Stimulated activated CD8-positive, alpha-beta memory T cell treated with anti-CD3 and anti-CD28 coated beads, Interleukin-7, amount 100 ng/mL, for 1 hour (primary cell): ENCODE measurements around the gene JAK1.
"Not testable (repeated sequence)": the region's sequence is repeated elsewhere in the genome, so short reads cannot be mapped to it uniquely, and the experiment has no call there.

Source experiments
- DNase-seq, 2 donors: peaks; one replicate each; pipeline ENCODE4 v3.0.0-alpha.2; 2020; ENCODE audit warnings: low read depth in 2 of 2

The JAK1 gene

DNA sequence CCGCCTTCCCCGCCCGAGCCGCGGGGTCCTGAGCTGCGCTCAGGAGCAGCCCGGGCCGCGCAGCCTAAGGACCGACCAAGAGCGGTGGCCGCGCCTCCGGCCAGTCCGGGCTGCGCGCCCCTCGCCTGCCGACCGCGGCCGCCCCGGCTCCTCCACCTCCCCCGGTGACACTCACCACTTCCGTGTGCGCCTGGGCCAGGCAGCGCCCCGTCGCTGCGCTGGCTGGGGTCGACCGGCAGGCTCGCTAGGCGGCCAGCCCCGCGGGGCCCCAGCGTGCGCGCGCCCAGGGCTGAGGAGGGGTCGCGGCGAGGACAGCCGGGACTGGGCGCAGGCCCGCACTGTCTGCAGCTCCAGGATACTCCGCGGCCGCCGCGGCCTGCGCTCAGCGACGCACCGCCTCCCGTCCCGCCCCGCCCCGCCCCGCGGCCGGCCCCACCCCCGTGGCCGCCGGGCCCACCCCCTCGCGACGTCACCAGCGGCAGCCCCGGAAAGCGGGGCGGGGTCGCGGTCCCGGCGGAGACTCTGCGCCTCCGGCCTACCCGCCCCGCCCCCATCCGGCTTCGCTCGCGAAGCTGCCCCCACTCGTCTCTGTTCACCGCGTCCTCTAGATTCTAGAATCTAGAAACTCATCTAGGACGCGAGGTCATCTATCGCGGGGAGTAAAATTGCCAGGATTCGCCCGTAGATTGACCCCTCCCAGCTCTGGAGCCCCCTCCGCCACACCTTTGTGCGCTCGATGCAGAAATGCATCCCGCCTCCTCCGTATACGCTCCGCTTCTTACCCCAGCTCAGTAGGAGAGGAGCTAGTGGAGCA, at the start of gene JAK1:
TSS of gene JAK1 (minus strand) at position 392 of the 814 bp plus-strand sequence. CDS start 80,285 bp downstream, outside the sequence.
- DNase-seq = peak; percentile 79 to 82

DNA sequence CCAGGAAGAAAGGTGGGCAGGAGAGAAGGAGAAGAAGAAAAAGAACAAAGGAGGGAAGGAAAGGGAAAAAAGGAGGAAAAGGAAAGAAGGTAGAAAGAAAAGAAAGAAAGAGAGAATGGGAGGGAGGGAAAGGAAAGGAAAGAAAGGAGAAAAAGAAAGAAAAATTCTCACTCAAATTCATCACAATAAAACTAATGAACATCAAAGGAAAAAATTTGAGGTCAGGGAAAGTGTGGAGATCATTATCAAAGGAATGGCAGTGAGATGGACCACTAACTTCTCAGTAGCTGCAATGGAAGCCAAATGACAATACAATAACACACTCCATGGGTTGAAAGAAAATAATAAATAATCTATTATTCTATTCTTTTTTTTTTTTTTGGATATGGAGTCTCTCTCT, 48.0 kb upstream of the JAK1 start:
- no peak for DNase-seq

DNA sequence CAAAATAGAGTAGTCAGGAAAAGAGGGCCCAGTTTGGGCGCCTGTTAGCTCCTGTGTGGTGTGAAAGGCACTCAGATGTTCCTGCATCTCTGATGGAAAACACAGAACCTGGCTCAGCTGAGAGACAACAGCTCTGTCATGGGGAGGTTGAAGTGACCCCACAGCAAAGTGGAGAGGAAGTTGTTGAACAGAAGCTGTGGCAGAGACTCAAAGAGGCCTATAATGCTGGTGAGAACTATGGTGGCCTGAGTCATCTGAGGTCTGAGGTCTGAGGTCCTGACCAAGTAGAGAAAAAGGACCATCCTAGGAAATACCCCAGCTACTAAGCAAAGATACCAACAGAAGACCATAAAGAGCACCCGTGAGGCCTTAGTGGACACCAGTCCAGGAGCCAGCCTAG, 45.6 kb upstream of the JAK1 start:
- DNase-seq = no peak

DNA sequence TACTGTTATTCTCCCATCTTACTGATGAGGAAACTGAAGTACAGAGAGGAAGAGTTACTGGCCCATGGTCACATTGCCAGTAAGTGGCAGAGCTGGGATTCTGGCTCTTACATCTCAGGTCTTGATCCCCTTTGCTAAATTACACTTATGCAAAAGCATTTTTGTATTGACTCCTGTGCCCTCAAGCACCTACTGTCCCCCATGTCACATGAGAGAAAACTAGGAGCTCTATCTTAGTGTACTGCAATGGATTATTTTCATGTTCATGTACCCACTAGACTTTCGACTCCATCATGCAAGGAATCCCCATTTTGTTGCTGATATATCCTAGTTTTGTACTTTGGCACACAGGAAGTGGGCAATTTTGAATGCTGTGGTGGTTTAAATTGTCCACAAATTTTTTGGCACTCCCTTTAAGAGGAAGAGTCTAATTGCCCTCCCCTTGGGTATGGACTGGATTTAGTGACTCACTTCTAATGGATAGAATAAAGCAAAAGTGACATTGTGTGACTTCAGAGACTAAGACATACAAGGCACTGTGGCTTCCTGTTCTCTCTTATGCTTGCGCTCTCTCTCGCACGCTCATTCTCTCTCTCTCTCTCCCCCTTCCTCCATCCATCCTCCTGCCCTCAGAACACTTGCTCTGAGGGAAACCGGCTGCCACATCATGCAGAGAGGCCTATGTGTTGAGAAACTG, 43.5 kb upstream of the JAK1 start:
- DNase-seq = no peak

DNA sequence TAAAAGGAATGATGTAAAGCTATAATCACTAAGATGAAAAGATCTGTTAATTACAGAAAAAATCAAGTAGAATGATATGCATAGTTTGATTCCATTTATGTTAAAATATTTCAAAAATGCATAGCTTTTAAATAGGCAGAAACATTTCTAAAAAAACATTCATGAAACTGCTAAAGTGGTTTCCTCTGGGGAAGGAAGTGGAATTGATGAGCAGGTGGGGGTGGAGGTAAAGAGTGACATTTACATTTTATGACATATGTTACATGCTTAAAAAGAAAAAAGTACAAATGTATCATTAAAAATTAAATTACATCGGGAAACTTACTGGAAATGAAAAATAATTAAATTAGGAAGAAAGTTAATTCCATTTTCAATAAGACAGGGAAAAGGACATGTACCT, 42.8 kb upstream of the JAK1 start:
- DNase-seq = no peak

GRCh38 chr1:65006806-65007205, 40.5 kb upstream of the JAK1 start:
- no peak for DNase-seq

- no peak for DNase-seq
Measured at GRCh38 chr1:65003316-65003664, 36.9 kb upstream of the JAK1 start.

GRCh38 chr1:65002508-65003315, 36.4 kb upstream of the JAK1 start:
- peak; percentile 48 to 57 for DNase-seq

DNA sequence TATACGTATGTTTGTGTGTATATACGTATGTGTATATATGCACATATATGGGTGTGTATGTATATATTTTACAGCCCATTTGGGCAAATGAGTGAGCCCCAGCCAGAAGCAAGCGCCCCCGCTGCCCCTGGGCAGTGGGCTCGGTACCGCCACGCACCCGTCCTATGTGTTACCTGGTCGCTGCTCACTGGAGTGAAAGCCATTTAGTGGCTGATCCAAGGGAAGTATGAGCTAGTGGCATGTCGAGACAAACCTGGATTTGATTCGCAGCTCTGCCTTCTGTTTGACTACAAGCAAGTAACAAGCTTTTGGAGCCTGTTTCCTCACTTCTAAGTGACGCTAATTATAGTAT, 35.8 kb upstream of the JAK1 start:
- DNase-seq = no peak

- DNase-seq = peak; percentile 45 to 50
Measured at GRCh38 chr1:65001231-65001792, 35.0 kb upstream of the JAK1 start.

DNA sequence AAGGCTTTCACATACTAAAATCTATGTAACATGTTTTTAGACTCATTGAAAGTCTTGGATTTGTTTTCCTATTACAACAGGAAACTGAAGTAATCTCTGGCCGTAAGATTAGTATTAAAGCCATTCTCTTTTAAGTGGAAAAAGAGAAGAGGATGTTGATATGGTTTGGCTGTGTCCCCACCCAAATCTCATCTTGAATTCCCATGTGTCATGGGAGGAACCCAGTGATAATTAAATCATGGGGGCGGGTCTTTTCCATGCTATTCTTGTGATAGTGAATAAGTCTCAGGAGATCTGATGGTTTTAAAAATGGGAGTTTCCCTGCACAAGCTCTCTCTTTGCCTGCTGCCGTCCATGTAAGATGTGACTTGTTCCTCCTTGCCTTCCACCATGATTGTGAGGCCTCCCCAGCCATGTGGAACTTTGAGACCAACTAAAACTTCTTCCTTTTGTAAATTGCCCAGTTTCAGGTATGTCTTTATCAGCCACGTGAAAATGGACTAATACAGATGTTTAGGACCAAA, 32.1 kb upstream of the JAK1 start:
- DNase-seq = not testable (repeated sequence)

- no peak for DNase-seq
Measured at GRCh38 chr1:64996541-64997257, 30.4 kb upstream of the JAK1 start.

DNA sequence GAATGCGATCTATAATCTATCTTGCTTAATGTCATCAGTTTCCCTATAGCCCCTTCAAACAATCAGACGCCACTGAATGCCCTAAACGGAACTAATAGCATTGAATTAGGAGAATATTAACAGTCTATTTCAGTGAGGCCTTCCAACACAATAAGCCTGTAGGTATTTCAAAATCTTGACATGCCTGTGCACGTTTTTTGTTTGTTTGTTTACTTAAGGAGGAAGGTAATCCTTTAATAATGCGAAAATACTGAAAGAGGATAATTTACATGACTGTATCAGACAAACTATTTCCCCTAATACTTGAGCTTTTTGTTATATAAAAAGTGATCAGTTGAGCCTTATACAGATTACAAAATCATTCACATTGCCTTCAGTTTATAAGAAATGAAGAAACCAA, 29.0 kb upstream of the JAK1 start:
- DNase-seq = no peak

- DNase-seq = no peak
Measured at GRCh38 chr1:64986903-64987871, 20.8 kb upstream of the JAK1 start.

GRCh38 chr1:64984737-64985136, 18.4 kb upstream of the JAK1 start:
- DNase-seq = no peak

- no peak for DNase-seq
Measured at GRCh38 chr1:64984106-64984505, 17.8 kb upstream of the JAK1 start.

- DNase-seq = no peak
Measured at GRCh38 chr1:64983110-64983509, 16.8 kb upstream of the JAK1 start.

DNA sequence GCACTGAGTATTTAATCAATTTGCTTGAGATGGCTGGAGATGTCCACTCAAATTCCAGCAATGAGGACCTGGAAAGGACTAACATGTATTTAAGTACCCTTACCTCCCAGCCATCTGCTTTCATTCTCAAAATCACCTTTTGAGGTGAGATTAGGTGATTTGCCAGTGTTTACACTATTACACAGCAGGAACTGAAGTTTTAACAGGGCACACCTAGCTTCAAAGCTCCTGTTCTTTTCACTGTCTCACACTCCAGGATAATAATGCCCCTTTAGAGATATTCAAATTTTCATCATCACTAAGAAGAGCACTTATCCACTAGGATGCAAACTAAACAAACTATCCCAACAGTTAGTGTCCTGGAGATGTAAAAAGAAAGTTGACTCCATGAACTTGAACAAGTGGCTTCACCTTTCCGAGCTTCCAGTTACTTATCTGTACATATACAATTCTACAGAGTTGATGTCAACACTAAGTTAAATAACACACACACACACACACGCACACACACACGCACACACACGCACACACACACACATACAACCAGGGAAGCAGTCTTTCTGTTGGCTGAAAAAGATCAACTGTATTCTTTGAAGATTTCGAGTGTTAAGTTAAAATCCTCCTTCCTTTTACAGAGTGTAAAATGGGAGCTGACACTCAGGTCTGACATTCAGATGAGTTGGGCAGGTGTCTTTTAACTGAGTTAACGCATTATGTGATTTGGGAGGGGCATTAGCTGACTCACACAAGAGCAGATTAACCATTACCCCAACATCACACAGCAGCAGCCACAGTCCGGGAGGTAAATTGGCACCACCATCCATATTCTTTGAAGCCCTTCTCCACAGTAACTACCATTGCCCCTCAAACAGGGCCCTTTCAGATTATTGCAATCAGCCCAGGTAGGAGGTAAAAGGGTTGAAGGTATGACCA, 15.5 kb upstream of the JAK1 start:
- no peak for DNase-seq
